Neural progenitor cell (in vitro differentiated cells): ENCODE results near the gene CLDN4. TPM values are rescaled to one million over a fixed set of nuclear protein-coding genes. Genes with fewer than 3 reads are reported as not detected.
"Not testable (repeated sequence)": the region's sequence is repeated elsewhere in the genome, so short reads cannot be mapped to it uniquely, and the experiment has no call there.

Source experiments
- DNase-seq: peaks from one replicate; pipeline ENCODE4 v3.0.0-alpha.2; 2016; ENCODE audit warnings: low spot score
- H2AFZ ChIP-seq: fragments of 200-600 bp; sonication (generic); replicated peaks from 2 replicates; pipeline ENCODE4 v1.6.1; 2016; ENCODE audit warnings: antibody characterized with exemption
- H3F3A ChIP-seq: fragments of 200-600 bp; sonication (generic); 2 replicates; pipeline ENCODE4 v1.6.1; 2016; ENCODE audit warnings: antibody characterized with exemption, low read depth
- H3K27ac ChIP-seq: fragments of 200-600 bp; sonication (generic); 2 replicates; pipeline ENCODE4 v1.5.1; 2016; ENCODE audit warnings: mild to moderate bottlenecking
- H3K27me3 ChIP-seq: fragments of 200-600 bp; sonication (generic); 2 replicates; pipeline ENCODE4 v1.6.1; 2016; ENCODE audit warnings: mild to moderate bottlenecking, moderate library complexity
- H3K36me3 ChIP-seq: fragments of 200-600 bp; sonication (generic); 2 replicates; pipeline ENCODE4 v1.5.1; 2016
- H3K4me1 ChIP-seq: fragments of 200-600 bp; sonication (generic); 2 replicates; pipeline ENCODE4 v1.6.1; 2016; ENCODE audit warnings: mixed run types
- H3K4me2 ChIP-seq: fragments of 200-600 bp; sonication (generic); 2 replicates; pipeline ENCODE4 v1.6.1; 2016
- H3K4me3 ChIP-seq: fragments of 200-600 bp; sonication (generic); 2 replicates; pipeline ENCODE4 v1.5.1; 2016
- H3K79me2 ChIP-seq: fragments of 200-600 bp; sonication (generic); 2 replicates; pipeline ENCODE4 v1.6.1; 2016; ENCODE audit warnings: low read depth
- H3K9ac ChIP-seq: fragments of 200-600 bp; sonication (generic); 2 replicates; pipeline ENCODE4 v1.6.1; 2016
- H3K9me3 ChIP-seq: fragments of 200-600 bp; sonication (generic); 2 replicates; pipeline ENCODE4 v1.5.1; 2016; ENCODE audit warnings: low read depth
- H4K20me1 ChIP-seq: fragments of 200-600 bp; sonication (generic); 2 replicates; pipeline ENCODE4 v1.6.1; 2016; ENCODE audit warnings: low read depth
- H3K27ac Mint-ChIP-seq: 3 replicates; pipeline ENCODE4 v1.8.0; 2021; ENCODE audit warnings: mixed read lengths
- H3K27me3 Mint-ChIP-seq: 2 replicates; pipeline ENCODE4 v1.8.0; 2022; ENCODE audit warnings: low read depth, mild to moderate bottlenecking, inconsistent platforms, moderate library complexity, mixed read lengths; ENCODE audit not compliant: insufficient read depth
- H3K36me3 Mint-ChIP-seq: 3 replicates; pipeline ENCODE4 v1.8.0; 2021; ENCODE audit warnings: mixed read lengths
- H3K4me1 Mint-ChIP-seq: 3 replicates; pipeline ENCODE4 v1.8.0; 2021; ENCODE audit warnings: mixed read lengths
- H3K4me3 Mint-ChIP-seq: 3 replicates; pipeline ENCODE4 v1.8.0; 2021; ENCODE audit warnings: mild to moderate bottlenecking, moderate library complexity, mixed read lengths
- H3K9me3 Mint-ChIP-seq: 3 replicates; pipeline ENCODE4 v1.8.0; 2020; ENCODE audit warnings: mixed read lengths
- CTCF ChIP-seq: fragments of 200-600 bp; sonication (generic); IDR thresholded peaks from 2 replicates; pipeline ENCODE4 v1.5.1; 2017; ENCODE audit warnings: antibody characterized with exemption, mild to moderate bottlenecking
- EZH2 ChIP-seq: fragments of 200-600 bp; sonication (generic); IDR thresholded peaks from 2 replicates; pipeline ENCODE4 v1.6.1; 2017; ENCODE audit warnings: antibody characterized with exemption, mild to moderate bottlenecking, moderate library complexity
- EZH2phosphoT487 ChIP-seq: fragments of 200-600 bp; sonication (generic); IDR thresholded peaks from 2 replicates; pipeline ENCODE4 v1.6.1; 2017; ENCODE audit warnings: antibody characterized with exemption
- total RNA-seq: library from RNA; depleted of rRNA; stranded (reverse); fragments of >200 nt; gene quantifications from 2 replicates; pipeline ENCODE4 v1.2.3, GENCODE V29; 2015; ENCODE audit warnings: low replicate concordance

CLDN4 gene
- total RNA-seq, 1 donor from 2014 or later, result not detected

- not testable (repeated sequence) for H3K4me3 ChIP-seq, H3K9ac ChIP-seq, H3K27me3 ChIP-seq, H4K20me1 ChIP-seq, DNase-seq, H3K4me3 Mint-ChIP-seq, H3K4me1 ChIP-seq, H3K27me3 Mint-ChIP-seq, H3K9me3 ChIP-seq, H3F3A ChIP-seq, H3K36me3 Mint-ChIP-seq, H3K79me2 ChIP-seq, H3K36me3 ChIP-seq, H3K27ac ChIP-seq, H3K4me2 ChIP-seq, H2AFZ ChIP-seq, H3K27ac Mint-ChIP-seq
- peaks cover 14% of the 10 kb centered on the region for H3K4me1 Mint-ChIP-seq
- H3K9me3 Mint-ChIP-seq, result peaks cover 13% of the 10 kb centered on the region
Measured at GRCh38 chr7:73795188-73795587, 35.6 kb upstream of the CLDN4 start.

GRCh38 chr7:73796656-73797055 lies 34.1 kb upstream of the CLDN4 start:
- H3K4me2 ChIP-seq, H3K4me3 ChIP-seq, H3K9me3 ChIP-seq, H3K9ac ChIP-seq, DNase-seq, H2AFZ ChIP-seq, H3K27ac Mint-ChIP-seq, H4K20me1 ChIP-seq, H3K27me3 Mint-ChIP-seq, H3K9me3 Mint-ChIP-seq, H3K79me2 ChIP-seq, H3F3A ChIP-seq, H3K4me1 ChIP-seq, H3K27me3 ChIP-seq, H3K36me3 ChIP-seq, H3K27ac ChIP-seq, H3K4me3 Mint-ChIP-seq, H3K36me3 Mint-ChIP-seq: not testable (repeated sequence)
- H3K4me1 Mint-ChIP-seq, result peaks cover 14% of the 10 kb centered on the region

- not testable (repeated sequence) for H3K27me3 ChIP-seq, H4K20me1 ChIP-seq, H3F3A ChIP-seq, H3K4me3 ChIP-seq, H3K79me2 ChIP-seq, H3K4me1 ChIP-seq, H3K27ac Mint-ChIP-seq, H3K9me3 ChIP-seq, DNase-seq, H3K36me3 Mint-ChIP-seq, H3K4me3 Mint-ChIP-seq, H2AFZ ChIP-seq, H3K27me3 Mint-ChIP-seq, H3K4me2 ChIP-seq, H3K9ac ChIP-seq, H3K36me3 ChIP-seq, H3K9me3 Mint-ChIP-seq, H3K27ac ChIP-seq
- H3K4me1 Mint-ChIP-seq, result peaks cover 11% of the 10 kb centered on the region
Measured at GRCh38 chr7:73797176-73797575, 33.6 kb upstream of the CLDN4 start.

GRCh38 chr7:73799282-73800141 lies 31.3 kb upstream of the CLDN4 start:
- Histone ChIP-seq H3K36me3 (no peaks in the 10 kb centered on the region), H3K4me1 (no peaks in the 10 kb centered on the region), H4K20me1 (no peaks in the 10 kb centered on the region), H3K79me2 (no peaks in the 10 kb centered on the region), H3F3A (no peaks in the 10 kb centered on the region), H3K9ac (no peak overlapping the region), H3K27ac (no peak overlapping the region), H3K4me2 (no peak overlapping the region), H3K9me3 (no peaks in the 10 kb centered on the region), H3K27me3 (no peaks in the 10 kb centered on the region), H2AFZ (no peak overlapping the region), H3K4me3 (no peak overlapping the region)
- DNase-seq, result no peak
- Mint-ChIP-seq H3K4me1 (peaks cover 1% of the 10 kb centered on the region), H3K27ac (no peak overlapping the region), H3K9me3 (peaks cover 3% of the 10 kb centered on the region), H3K36me3 (no peaks in the 10 kb centered on the region), H3K27me3 (peaks cover 3% of the 10 kb centered on the region), H3K4me3 (no peak overlapping the region)
- no peak for TF ChIP-seq CTCF
- TF ChIP-seq EZH2phosphoT487, result no peak
- TF ChIP-seq EZH2, result no peak

- Histone ChIP-seq H2AFZ (no peak overlapping the region), H3K36me3 (no peaks in the 10 kb centered on the region), H4K20me1 (no peaks in the 10 kb centered on the region), H3K27me3 (no peaks in the 10 kb centered on the region), H3K9ac (no peak overlapping the region), H3F3A (no peaks in the 10 kb centered on the region), H3K9me3 (no peaks in the 10 kb centered on the region), H3K4me2 (no peak overlapping the region), H3K79me2 (no peaks in the 10 kb centered on the region), H3K27ac (no peak overlapping the region), H3K4me3 (no peak overlapping the region), H3K4me1 (no peaks in the 10 kb centered on the region)
- no peak overlapping the region for H3K4me3 Mint-ChIP-seq
- no peak overlapping the region for H3K27ac Mint-ChIP-seq
- DNase-seq, result no peak
- peaks cover 3% of the 10 kb centered on the region for H3K27me3 Mint-ChIP-seq
- peaks cover 3% of the 10 kb centered on the region for H3K9me3 Mint-ChIP-seq
- no peaks in the 10 kb centered on the region for H3K4me1 Mint-ChIP-seq
- H3K36me3 Mint-ChIP-seq, result no peaks in the 10 kb centered on the region
- TF ChIP-seq EZH2phosphoT487, result no peak
- no peak for TF ChIP-seq EZH2
- TF ChIP-seq CTCF, result no peak
Measured at GRCh38 chr7:73801577-73801976, 29.2 kb upstream of the CLDN4 start.
